ENCODE results near the gene RPS6KA5.

DNA sequence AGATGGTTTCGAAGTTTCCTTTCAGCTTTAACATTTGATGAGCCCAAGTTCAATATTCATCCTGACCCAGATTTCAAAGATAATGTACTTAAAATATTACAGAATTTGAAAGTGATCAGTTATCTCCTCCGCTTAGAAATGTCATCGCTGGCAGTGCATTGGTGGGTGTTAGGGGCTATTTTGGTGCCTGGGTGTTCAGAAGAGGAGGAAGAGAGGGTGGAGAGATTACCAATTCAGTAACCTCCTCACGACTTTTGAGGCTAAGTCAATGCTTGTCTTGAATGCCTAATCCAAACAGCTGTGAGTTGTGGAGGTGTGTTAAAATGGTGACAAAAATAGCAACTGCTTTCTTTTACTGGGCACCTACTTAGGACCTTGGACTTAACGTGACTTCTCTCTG is 39.7 kb upstream of the RPS6KA5 start:
- TF ChIP-seq, protein P1, sequence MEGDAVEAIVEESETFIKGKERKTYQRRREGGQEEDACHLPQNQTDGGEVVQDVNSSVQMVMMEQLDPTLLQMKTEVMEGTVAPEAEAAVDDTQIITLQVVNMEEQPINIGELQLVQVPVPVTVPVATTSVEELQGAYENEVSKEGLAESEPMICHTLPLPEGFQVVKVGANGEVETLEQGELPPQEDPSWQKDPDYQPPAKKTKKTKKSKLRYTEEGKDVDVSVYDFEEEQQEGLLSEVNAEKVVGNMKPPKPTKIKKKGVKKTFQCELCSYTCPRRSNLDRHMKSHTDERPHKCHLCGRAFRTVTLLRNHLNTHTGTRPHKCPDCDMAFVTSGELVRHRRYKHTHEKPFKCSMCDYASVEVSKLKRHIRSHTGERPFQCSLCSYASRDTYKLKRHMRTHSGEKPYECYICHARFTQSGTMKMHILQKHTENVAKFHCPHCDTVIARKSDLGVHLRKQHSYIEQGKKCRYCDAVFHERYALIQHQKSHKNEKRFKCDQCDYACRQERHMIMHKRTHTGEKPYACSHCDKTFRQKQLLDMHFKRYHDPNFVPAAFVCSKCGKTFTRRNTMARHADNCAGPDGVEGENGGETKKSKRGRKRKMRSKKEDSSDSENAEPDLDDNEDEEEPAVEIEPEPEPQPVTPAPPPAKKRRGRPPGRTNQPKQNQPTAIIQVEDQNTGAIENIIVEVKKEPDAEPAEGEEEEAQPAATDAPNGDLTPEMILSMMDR (IDR thresholded peaks at IDR 0.05; ENCODE audit: low read depth, low read length, poor library complexity, severe bottlenecking) = no peak
- TF ChIP-seq EZH2phosphoT487 (IDR thresholded peaks at IDR 0.05; ENCODE audit: borderline replicate concordance, low read length) = no peak

Data from DOHH2 (cell line).